HTR-8/SVneo (cell line): ENCODE measurements around the gene DGUOK.

Source experiments
- DNase-seq: peaks from one replicate; pipeline ENCODE4 v3.0.0; 2011; ENCODE audit warnings: low spot score, mixed read lengths; ENCODE audit not compliant: insufficient read length
- FAIRE-seq: peaks from 2 replicates; lab custom pipeline; 2011; peaks lifted over from hg19 to GRCh38; lab: Jason Lieb, UNC

The DGUOK gene

DNA sequence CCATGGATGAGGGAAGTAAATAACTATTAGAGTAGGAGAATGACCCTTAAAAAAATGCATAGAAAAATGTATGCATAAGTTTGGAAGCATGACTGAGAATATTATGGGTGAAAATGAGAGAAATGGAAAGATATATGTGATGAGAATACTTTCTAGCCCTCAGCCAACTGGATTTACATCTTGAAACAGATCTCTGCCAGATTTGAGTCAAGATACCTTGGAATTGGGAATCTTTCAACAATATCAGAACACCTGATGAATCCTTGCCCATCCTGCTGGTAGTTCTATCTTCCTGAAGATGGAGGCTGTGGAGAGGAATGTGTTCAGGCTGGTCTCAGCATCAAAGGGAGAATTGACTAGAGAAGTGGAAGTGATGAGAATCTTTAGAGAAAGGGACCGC is 63.9 kb downstream of the DGUOK start:
- FAIRE-seq (no peak), DNase-seq (no peak)

DNA sequence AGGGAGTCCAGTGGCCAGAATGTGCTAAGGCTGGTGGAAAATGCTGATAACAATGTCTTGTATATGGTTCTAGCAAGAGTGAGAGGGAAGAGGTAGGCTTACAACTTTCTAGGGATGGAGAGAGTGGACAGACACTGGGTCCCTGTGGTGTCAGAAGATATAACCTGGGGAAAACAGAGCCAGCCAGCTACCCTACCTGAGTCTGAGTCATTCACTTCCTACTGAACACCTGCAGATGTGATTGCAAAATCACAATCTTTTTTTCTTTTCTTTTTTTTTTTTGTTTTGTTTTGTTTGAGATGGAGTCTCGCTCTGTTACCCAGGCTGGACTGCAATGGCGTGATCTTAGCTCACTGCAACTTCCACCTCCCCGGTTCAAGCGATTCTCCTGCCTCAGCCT is 65.4 kb downstream of the DGUOK start:
- FAIRE-seq = no peak

DNA sequence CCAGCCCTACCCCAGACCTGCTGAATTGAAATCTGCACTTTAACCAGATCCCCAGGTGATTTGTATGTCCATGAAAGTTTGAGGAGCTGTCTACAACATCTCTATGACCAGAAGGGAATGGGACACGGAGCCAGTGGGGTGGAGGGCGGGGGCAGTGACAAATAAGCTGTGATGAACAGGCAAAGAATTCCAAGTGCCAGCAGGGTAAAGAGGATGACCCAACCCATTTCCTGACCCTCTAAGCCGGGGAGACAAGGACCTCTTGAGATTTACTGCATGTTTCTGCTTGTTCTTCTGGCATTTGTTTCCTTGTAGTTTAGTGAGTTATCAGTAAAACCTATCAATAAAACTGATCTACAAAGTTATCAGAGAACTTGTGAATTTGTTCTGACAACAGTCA is 66.7 kb downstream of the DGUOK start:
- DNase-seq (peak; percentile 66), FAIRE-seq (peak; percentile 9)

More for the DNA sequence above, 65.4 kb downstream of the DGUOK start:
- no peak for DNase-seq

DNA sequence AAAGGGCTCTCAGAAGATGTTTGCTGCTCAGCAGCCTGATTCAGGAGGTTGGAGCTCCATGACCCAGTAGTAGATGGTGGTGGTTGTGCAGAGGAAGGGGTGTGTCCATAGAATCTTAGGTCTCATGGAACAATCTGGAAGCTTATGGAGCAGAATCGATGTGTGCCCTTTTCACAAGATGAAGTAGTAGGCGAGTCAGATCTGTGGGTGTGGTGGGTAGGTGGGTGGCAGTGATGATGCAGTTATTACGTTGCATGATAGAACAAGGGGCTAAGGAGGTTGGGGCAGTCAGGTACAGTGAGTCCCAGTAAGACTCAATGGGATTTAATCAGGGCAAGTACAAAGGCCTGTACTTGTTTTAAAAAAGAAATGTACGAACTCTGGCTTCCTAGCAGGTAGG is 67.1 kb downstream of the DGUOK start:
- FAIRE-seq = no peak
- DNase-seq = no peak

DNA sequence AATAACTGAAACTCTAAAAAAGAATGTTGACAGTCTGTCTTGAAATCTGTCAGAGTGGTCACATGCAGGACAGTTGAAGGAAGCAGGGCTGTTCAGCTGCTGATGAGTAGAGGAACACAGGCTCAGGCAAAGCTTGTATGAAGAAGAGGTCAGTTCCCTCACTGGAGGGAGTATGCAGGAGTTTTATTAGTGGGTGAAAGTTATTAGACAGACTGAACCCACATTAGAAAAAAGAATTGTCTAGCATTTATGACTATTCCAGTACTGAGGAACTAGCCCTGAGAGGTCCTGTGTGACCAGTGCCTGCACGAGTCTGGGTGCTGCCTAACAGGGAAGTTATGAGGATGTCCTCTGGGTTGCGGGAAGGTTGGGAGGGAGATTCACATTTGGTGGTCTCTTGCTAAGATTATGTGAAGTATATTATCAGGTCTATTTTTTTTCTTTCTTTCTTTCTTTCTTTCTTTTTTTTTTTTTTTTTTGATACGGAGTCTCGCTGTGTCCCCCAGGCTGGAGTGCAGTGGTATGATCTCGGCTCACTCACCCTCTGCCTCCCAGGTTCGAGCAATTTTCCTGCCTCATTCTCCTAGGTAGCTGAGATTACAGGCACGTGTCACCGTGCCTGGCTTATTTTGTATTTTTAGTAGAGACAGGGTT is 67.6 kb downstream of the DGUOK start:
- DNase-seq (no peak), FAIRE-seq (no peak)

DNA sequence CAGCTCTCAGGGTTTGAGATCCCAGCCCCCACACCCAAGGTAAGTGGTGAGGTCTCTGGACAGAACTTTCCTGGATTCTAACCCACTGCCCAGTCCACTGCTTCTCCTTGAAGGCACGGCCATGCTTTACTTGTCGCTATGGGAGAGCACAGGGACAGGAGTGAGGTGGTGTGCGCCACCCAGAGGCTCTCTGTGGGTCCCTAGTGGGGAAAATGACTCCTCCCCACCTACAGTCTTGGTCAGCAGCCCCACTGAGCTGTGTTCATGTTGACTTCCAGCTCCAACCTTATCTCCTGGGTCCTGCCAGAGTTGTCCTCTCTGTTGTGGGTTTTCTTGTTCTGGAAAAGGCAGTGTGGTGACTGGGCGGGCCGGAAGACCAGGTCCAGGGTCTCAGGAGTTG is 69.1 kb downstream of the DGUOK start:
- no peak for FAIRE-seq
- DNase-seq = no peak

DNA sequence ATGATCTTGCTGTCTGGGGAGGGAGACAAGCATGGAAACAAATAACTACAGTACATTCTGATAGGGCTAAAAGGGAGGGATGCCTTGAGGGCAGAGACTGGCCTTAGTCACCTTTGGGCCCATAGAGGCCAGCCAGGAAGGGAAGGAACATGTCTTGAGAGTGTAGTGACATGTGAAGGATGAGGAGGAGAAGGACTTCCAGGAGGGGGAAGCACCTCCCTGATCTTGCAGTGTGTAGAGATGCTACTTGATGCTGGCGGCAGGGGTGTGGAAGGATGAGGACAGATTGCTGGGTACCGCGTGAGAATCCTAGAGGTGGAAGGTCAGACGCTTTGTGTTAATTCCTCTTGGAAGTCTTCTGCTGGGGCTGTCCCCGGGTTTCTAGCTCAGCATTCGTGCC is 71.1 kb downstream of the DGUOK start:
- DNase-seq (no peak), FAIRE-seq (no peak)

DNA sequence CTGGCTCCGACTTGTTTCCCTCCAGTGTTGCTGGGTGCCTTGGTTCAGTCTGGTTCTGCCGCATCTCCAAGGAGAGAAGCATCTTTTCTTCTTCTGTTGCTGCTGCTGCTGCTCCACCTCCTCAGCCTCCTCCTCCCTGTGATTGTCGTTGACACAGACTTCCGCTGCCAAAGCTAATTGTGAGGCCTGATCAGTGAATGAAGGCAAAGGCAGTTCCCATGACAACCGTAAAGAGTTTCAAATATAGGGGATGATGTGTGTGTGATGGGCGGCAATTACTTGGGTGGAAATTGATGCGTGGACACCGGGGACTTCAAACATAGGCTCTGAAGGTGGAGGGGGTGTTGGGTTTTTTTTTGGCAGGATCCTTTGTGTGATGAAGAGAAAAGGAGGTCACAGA is 71.8 kb downstream of the DGUOK start:
- FAIRE-seq (no peak), DNase-seq (no peak)

DNA sequence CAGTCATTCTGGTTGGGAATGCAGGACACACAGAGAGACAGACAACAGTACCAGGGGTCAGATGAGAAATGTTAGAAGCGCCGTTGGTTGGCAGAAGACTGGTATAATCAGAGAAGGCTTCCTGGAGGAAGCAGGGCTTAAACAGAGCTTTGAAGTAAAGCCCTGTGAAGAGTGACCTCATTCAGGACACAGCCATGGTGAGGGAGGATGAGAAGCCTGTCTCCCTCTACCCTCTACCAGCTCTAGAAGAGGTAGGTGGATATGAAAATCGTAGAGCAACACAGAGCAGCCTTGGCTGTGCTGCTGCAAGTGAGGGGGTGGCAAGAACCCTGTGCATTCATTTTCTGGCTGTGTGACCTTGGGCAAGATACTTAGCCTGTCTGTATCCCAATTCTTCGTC is 72.3 kb downstream of the DGUOK start:
- FAIRE-seq = no peak
- no peak for DNase-seq

DNA sequence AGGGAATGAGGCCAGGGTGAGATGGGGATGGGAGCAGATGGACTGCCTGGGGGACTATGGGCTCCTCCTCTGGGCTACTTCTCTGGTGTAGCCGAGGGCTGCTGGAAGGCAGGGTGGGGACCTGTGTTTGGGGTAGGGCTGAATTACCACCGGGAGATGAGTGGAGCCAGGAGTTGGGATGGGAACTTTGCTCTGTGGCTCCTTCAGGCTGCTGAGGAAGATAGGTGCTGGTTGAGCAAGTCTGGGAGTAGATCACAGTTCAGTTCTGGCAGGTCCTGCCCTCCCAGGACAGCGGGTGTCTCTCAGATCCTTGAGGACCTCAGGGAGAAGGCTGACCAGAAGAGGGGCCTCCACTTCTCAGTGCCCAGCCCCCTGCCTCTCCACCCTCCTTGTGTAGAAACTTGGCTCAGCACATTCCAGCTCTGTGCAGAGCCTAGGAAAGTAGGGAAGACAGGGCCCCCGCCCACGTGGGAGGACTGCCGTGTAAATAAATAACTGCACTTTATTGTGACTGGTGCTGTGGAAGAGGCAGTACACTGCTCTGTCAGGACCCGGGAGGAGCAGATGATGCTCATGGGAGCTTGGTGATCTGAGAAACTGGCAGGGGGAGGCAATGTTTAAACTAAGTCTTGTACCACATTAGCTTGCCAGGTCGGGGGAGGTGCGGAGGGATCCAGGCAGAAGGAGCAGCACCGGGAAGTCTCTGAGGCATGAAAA is 73.4 kb downstream of the DGUOK start:
- FAIRE-seq = no peak
- no peak for DNase-seq

DNA sequence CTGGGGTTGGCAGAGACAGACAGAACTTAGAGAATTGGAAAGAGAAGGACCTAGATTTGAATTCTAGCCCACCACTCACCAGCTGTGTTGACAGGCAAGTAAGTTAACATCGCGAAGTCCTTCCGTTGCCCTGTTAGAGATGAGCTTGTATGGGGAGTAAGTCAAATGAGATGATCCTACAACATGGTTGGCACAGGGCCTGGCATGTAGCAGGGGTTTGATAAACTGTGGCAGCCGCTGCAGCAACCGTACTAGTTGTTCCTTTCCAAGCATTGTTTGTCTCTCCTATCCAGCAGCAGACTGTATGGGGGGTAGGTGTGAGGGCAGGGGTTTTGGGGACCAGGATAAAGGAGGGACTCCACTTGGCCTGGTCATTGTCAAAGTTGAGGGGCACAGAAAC is 74.0 kb downstream of the DGUOK start:
- DNase-seq (no peak), FAIRE-seq (no peak)

DNA sequence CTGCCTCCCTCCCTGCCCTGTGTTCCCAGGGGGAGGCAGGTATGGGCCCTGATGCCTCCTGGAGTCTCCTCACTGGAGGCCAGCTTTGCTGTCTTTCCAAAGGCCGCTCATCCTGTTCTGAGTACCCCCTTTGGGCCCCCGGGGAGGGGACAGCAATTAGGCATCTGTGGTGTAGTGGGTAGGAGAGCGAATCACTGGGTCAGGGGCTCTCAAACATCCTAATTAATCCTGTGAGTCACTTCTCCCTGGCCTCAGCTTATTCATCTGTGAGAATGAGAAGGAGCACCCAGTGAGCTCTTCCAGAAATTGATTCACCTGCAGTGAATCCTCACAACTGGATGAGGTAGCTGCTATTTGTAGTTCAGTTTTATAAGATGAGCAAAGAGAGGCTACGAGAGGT is 74.4 kb downstream of the DGUOK start:
- DNase-seq (no peak), FAIRE-seq (no peak)

DNA sequence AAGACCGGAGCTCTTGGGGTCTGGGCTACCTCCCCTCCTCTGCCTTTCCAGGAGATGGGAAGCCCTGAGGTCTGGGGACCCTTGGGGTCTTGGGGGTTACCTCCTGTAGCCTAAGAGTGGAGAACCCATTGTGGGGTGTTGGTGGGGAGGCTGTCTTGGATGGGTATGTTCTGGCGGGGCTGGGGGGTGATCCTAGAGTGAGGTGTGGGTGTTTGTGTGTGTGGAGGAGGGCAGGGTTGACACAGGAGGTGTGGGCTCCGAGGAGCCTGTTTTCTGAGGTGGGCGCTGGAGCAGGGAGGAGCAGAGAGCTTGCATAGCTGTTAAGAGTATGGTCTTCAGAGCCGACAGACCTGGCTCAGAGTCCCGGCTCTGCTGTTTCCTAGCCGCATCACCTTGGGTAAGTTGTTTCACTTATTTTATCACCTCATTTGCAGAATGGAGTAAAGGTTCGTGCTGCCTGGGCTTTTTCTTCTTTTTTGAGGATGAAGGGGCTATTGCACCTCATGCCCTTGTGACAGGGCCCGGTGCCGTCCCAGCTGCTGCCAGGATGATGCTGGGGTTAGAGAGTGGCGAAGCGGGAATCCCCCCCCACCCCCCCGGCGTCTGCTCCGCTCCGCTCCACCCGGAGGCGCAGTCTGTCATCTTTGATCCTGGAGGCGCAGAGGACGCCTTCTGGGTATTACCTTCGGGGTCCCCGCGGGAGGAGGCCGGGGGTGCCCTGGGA is 75.3 kb downstream of the DGUOK start:
- DNase-seq (no peak), FAIRE-seq (no peak)

DNA sequence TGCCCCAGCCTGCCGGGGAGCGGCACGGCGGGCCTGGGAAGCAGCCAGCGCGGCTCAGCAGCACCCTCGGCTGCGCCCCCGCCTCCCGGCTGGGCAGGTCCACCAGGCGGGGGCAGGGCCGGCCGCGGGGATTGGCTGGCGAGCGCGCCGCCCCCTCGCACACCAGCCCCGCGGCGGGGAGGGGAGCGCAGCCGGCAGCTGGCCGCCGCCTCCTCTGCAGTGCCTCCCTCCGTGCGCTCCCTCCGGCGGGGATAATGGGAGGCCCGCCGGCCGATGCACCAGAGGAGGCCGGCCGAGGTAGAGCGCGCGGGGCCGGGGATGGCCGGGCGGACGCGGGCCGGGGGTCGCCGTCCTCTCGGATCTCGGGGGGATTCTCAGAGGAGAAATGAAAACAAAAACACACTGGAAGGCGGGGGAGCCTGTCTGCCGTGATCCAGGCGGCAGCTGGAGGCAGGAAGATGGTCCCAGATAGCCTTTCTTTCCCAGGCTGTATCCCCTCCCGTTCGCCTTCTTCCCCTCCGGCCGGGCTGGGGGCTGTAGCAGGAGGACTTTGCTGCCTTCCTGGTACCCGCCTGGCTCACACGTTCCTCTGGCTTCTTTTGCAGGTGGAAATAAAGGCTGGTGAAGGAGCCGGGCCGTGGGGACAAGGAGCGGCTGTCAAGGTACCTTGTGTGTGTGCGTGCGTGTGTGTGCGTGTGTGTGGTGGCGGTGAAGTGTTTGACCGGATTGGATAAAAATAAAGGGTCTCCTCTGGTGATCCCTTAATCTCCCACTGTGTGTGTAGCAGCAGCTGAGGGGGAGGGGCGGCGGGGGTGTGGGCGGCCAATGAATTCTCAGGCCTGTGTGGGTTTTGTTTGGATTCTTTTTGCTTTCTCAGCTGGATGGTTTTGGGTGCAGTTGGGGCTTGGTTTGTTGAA is 76.1 kb downstream of the DGUOK start:
- DNase-seq = peak; percentile 92
- peak; percentile 99 for FAIRE-seq

DNA sequence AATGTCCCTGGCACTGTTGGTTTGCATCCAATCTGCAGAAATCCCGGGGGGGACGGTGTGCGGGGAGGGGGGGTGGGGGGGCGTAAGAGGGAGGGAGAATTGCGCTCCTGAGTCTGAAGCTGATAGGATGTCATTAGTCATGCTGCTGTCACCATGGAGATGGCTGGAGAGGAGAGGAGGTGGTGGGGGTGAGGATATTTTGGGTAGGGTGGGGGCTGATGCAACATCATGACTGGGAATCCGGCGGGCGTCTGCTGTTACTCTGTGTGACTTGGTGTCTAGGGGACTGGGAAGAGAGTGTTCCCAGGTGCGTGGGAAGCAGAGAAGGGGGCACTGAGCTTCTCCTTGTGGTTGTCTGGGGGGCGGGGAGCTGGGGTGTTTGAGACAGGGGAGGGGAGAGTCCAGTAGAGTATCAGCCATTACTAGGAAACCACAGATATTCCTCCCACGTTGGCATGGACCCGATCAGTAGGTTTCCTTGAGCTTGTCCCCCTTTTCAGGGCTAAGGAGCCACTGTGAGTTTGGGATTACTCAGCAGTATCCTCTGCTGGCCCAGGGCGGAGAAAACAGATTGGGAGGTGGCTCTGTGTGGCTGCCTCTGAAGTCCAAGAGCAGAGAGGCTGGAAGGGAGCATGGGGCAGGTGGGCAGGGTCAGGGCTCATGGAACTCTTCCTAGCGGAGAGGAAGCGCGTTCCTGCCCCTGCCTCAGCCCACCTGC is 77.0 kb downstream of the DGUOK start:
- FAIRE-seq (no peak), DNase-seq (no peak)

DNA sequence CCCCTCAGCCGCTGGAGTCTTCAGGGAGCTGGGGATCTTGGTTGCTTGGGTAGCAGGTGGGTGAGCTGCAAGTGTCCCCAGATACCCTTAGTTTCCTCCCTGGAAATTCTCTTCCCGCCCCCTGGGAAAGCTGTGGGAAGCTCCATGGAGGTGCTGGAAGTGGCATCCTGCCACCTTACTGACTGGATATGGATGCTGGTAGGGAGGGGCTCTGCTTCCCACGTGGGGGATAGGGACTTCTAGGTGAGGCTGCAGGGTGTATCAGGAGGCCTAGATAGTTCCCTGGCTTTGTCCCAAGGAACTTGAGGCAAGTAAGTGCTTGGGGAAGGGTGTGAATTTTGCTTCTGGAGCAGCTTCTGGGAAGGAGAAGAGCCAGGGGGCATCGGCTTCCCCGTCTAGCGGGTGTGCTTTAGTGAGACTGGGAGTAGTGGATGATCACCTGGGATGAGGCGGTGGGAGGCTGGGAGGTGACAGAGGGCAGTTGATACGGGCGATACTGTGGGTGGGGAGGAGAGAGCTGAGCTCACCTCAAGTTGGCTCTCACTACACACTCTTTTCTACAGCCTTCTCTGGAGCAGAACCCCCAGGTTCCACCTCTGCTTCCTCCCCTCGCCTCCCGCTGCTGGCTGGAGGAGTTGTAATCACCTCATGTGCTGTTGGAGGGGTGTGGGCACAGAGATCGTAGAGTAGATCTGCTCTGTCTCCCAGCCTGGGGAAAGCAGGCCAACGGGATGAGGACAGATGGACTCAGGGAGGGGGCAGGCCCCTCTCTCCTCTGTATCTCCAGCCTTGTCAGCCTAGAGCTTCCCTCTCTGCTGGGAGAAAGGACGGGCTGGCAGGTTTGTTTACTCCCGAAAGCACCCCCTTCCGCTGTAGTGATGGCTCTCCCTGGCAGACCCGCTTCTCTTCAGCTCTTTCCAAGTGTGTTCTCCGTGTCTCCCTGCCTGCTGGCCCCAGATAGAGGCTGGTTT is 77.8 kb downstream of the DGUOK start:
- peak; percentile 38 for FAIRE-seq
- no peak for DNase-seq

DNA sequence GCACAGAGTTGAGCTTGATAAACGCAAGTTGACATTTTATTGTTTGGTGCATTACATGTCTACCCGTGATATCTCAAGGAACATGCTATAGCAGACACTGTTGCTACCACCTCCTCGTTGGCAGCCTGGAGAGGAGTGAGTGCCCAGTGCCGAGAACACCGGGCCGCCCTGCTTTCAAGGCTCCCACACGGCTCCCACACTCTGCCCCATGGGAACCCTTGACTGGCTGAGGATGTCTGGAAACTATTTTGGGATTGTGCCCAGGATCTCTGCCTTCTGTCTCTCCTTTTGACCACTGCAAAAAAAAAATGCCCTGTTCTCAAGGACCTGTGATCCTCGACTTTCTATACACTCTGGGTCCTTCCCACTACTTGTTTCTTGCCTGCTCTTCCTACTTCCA is 79.1 kb downstream of the DGUOK start:
- FAIRE-seq = no peak

DNA sequence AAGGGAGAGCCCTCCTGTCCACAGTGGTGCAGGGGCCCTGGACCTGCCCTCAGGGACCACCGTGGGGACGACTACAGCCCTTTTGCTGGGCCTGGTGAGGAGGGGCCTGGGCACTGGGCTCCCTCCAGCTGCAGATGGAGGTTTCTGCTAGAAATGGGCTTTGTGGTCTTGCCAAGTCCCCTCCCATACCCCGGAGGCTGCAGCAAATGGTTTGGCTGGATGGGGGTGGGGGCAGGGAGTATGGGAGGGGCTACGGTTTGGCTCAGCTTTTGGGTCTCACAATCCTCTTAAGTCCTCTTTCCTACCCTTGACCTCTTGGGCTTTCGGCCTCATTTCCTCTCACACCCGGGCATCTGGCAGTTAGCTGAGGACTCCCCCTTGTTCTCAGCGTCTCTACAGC is 79.8 kb downstream of the DGUOK start:
- FAIRE-seq = no peak

More for the DNA sequence above, 79.1 kb downstream of the DGUOK start:
- no peak for DNase-seq

DNA sequence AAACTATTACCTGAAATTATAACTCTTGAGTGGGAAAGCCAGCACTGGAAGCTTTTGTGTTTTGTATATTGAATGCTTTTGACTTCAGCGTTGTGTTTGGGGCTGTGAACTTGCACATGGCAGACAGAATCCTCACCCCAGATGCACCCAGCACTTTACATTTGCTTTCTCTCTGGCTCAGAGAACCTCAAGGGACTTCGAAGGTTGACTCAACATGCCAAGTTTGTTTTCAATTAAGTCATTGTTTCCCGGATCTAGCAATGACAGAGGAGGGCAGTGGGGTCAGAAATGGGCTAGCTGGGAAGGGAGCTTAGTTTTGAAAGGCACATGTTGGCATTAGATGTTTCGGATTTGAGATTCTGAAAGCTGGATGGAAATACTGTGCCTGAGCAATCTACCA is 80.4 kb downstream of the DGUOK start:
- FAIRE-seq (no peak), DNase-seq (no peak)

More for the DNA sequence above, 79.8 kb downstream of the DGUOK start:
- no peak for DNase-seq
